Caco-2 (cell line): ENCODE data around the gene CNTNAP5. TPM values are rescaled to one million over a fixed set of nuclear protein-coding genes. Genes with fewer than 3 reads are reported as not detected.

Experiments
- BruUV-seq: library from RNA; stranded (reverse); fragments of 400-500 nt; replicated peaks from 2 replicates; lab custom pipeline; 2021; lab: Mats Ljungman, UMichigan
- CTCF ChIA-PET: fragments of 300-600 bp; sonication (Branson Sonifier 250); formaldehyde crosslinking; loops from one replicate; lab custom pipeline; 2022; ENCODE audit warnings: antibody characterized with exemption; lab: Charles Lee
- POLR2A ChIA-PET: fragments of 300-600 bp; sonication (Branson Sonifier 250); formaldehyde crosslinking; loops from one replicate; lab custom pipeline; 2022; ENCODE audit warnings: antibody characterized with exemption; lab: Charles Lee
- DNase-seq, 2 experiments: peaks; one replicate each; pipeline versions ENCODE4 v3.0.0 to v3.0.0-alpha.2; 2020 to 2022
- H3K27me3 ChIP-seq: replicated peaks from 2 replicates; pipeline ENCODE4 v1.6.0; 2011; ENCODE audit warnings: low read length; ENCODE audit not compliant: control insufficient read depth, insufficient read depth
- H3K36me3 ChIP-seq: 2 replicates; pipeline ENCODE4 v1.5.1; 2011; ENCODE audit warnings: low read length; ENCODE audit not compliant: control insufficient read depth, insufficient read depth
- H3K4me1 ChIP-seq: fragments of 250-450 bp; sonication (Bioruptor Pico); 2 replicates; pipeline ENCODE4 v1.5.1; 2020; ENCODE audit warnings: mild to moderate bottlenecking
- H3K4me3 ChIP-seq: 2 replicates; pipeline ENCODE4 v1.5.1; 2011; ENCODE audit warnings: low read depth, mild to moderate bottlenecking, control low read depth, low read length
- H3K9me3 ChIP-seq: fragments of 250-450 bp; sonication (Bioruptor Pico); 2 replicates; pipeline ENCODE4 v1.5.1; 2020; ENCODE audit warnings: mild to moderate bottlenecking, moderate library complexity
- H3K27ac Mint-ChIP-seq: one replicate; pipeline ENCODE4 v1.8.0; 2022; ENCODE audit warnings: mixed read lengths; ENCODE audit not compliant: unreplicated experiment
- H3K27me3 Mint-ChIP-seq: one replicate; pipeline ENCODE4 v1.8.0; 2022; ENCODE audit warnings: mixed read lengths; ENCODE audit not compliant: insufficient read depth, unreplicated experiment
- H3K36me3 Mint-ChIP-seq: one replicate; pipeline ENCODE4 v1.8.0; 2022; ENCODE audit warnings: mild to moderate bottlenecking, mixed read lengths; ENCODE audit not compliant: insufficient read depth, unreplicated experiment
- H3K4me1 Mint-ChIP-seq: one replicate; pipeline ENCODE4 v1.8.0; 2022; ENCODE audit warnings: low read depth, mixed read lengths; ENCODE audit not compliant: unreplicated experiment
- H3K4me3 Mint-ChIP-seq: one replicate; pipeline ENCODE4 v1.8.0; 2022; ENCODE audit warnings: mild to moderate bottlenecking, moderate library complexity, mixed read lengths; ENCODE audit not compliant: unreplicated experiment
- H3K9me3 Mint-ChIP-seq: one replicate; pipeline ENCODE4 v1.8.0; 2022; ENCODE audit warnings: mixed read lengths; ENCODE audit not compliant: unreplicated experiment
- CTCF ChIP-seq, 2 experiments: fragments of 200-600 bp in 1 of 2; IDR thresholded peaks; 1 replicate in 1 of 2; 2 replicates in 1 of 2; pipeline versions ENCODE4 v1.5.1 to v1.8.0; 2011 to 2022; ENCODE audit warnings: antibody characterized with exemption in 1 of 2, control low read depth in 1 of 2, inconsistent platforms in 1 of 2, low read depth in 1 of 2, low read length in 1 of 2, mild to moderate bottlenecking in 1 of 2, moderate library complexity in 1 of 2; ENCODE audit not compliant: insufficient read depth in 1 of 2, severe bottlenecking in 1 of 2, unreplicated experiment in 1 of 2
- intact Hi-C: fragments of 100-400 bp; cut with micrococcal nuclease; formaldehyde crosslinking; loops from one replicate; pipeline ENCODE4 v1.10.0; 2022; ENCODE audit not compliant: unreplicated experiment
- total RNA-seq: library from RNA; stranded (reverse); gene quantifications from 2 replicates; pipeline ENCODE4 v1.2.3, GENCODE V29; 2022

Gene CNTNAP5
- total RNA-seq, 1 experiment from 2014 or later: 0.14 TPM

DNA sequence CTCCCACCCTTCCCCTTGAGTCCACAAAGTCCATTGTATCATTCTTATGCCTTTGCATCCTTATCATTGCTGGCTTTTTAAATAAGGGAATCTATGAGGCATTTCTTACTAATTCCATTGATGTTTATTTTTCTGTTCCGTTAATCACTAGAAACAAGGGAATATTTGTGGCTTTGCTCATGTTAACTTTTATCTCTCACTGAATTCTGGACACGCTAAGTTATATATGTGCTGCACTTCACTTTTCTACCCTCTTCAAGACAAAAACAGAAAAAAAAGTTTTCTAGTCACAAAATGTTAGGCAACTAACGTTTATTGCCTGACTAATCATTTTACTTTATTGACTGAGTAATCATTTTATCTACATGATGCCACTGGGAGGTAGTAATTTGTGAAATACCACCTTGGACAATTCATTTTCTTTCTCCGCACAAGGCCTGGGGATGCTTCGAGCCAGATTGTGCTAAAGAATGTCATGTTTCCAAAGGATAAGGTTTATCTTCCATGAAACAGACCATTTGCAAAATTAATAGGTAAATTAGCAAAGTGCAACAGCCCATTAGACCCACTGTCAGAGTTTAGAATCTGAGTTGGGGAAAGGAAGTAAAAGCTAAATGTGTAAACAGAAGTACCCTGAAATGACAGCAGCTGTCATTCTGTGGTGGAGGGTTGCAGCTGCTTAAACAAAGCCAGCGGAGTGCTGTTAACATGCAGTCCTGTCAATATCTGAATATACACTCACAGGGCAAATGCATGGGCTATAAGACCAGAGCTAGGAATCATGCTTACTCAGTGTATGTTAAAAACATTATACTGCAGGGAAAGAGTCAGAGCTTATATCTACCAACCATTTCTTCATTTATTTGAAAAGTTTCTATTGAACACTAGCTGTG, 658.7 kb downstream of the CNTNAP5 start:
- H3K9me3 Mint-ChIP-seq: no peaks in the 10 kb centered on the region
- H3K27ac Mint-ChIP-seq: no peak overlapping the region
- no peak overlapping the region for H3K4me3 Mint-ChIP-seq
- no peaks in the 10 kb centered on the region for H3K27me3 Mint-ChIP-seq
- ChIA-PET CTCF (no interaction called here), POLR2A (no interaction called here)
- no TSS peak for BruUV-seq
- no peaks in the 10 kb centered on the region for H3K27me3 ChIP-seq
- intact Hi-C loops: no loop called here
- no peaks in the 10 kb centered on the region for H3K4me1 ChIP-seq
- H3K9me3 ChIP-seq: no peaks in the 10 kb centered on the region; the same call in 1 of the 2 replicates
- no peaks in the 10 kb centered on the region for H3K4me1 Mint-ChIP-seq
- no peak for DNase-seq
- no peak overlapping the region for H3K4me3 ChIP-seq
- no peaks in the 10 kb centered on the region for H3K36me3 ChIP-seq
- no peaks in the 10 kb centered on the region for H3K36me3 Mint-ChIP-seq
- no peak for TF ChIP-seq CTCF (IDR thresholded peaks at IDR 0.05; ENCODE audit: insufficient read depth in 1 of 2, low read depth in 1 of 2, low read length in 1 of 2, severe bottlenecking in 1 of 2, unreplicated experiment in 1 of 2)

DNA sequence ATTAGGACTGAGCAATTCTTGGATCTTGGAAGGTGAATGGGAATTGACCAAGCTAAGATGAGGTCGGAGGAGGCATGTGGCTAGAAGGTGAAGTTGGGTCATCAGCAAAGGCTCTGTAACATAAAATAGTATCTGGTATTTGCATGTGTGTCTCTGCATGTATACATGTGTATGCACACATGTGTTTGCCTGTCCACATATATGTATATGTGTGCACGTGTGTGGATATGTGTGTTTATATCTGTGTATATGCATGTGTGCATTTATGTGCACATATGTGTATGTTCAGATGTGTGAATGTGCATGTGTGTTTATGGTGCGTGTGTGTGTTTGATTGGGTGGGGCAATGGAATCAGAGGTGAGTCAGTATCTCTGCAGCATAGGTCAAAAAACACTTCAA, 664.3 kb downstream of the CNTNAP5 start:
- no peaks in the 10 kb centered on the region for H3K36me3 ChIP-seq
- H3K9me3 ChIP-seq: no peaks in the 10 kb centered on the region
- no TSS peak for BruUV-seq
- intact Hi-C loops: no loop called here
- no peaks in the 10 kb centered on the region for H3K9me3 Mint-ChIP-seq
- H3K36me3 Mint-ChIP-seq: no peaks in the 10 kb centered on the region
- no peak for TF ChIP-seq CTCF (IDR thresholded peaks at IDR 0.05; ENCODE audit: insufficient read depth in 1 of 2, low read depth in 1 of 2, low read length in 1 of 2, severe bottlenecking in 1 of 2, unreplicated experiment in 1 of 2)
- H3K4me1 ChIP-seq: no peaks in the 10 kb centered on the region
- no peak for DNase-seq
- H3K27me3 ChIP-seq: no peaks in the 10 kb centered on the region
- no peak overlapping the region for H3K4me3 ChIP-seq
- H3K4me1 Mint-ChIP-seq: no peaks in the 10 kb centered on the region
- no peak overlapping the region for H3K4me3 Mint-ChIP-seq
- POLR2A ChIA-PET: no interaction called here
- CTCF ChIA-PET: no interaction called here
- H3K27ac Mint-ChIP-seq: no peak overlapping the region
- H3K27me3 Mint-ChIP-seq: no peaks in the 10 kb centered on the region

GRCh38 chr2:124692216-124692615, 667.1 kb downstream of the CNTNAP5 start:
- POLR2A ChIA-PET: no interaction called here
- Mint-ChIP-seq H3K27me3 (no peaks in the 10 kb centered on the region), H3K4me3 (no peak overlapping the region), H3K36me3 (no peaks in the 10 kb centered on the region), H3K9me3 (no peaks in the 10 kb centered on the region), H3K27ac (no peak overlapping the region), H3K4me1 (no peaks in the 10 kb centered on the region)
- TF ChIP-seq CTCF (IDR thresholded peaks at IDR 0.05; ENCODE audit: insufficient read depth in 1 of 2, low read depth in 1 of 2, low read length in 1 of 2, severe bottlenecking in 1 of 2, unreplicated experiment in 1 of 2): no peak
- Histone ChIP-seq H3K27me3 (no peaks in the 10 kb centered on the region), H3K9me3 (no peaks in the 10 kb centered on the region), H3K36me3 (no peaks in the 10 kb centered on the region), H3K4me3 (no peak overlapping the region), H3K4me1 (no peaks in the 10 kb centered on the region)
- DNase-seq: no peak
- intact Hi-C loops: no loop called here
- BruUV-seq: no TSS peak
- CTCF ChIA-PET: no interaction called here
